A549 (cell line): ENCODE results near the gene NFU1. TPM values are rescaled to one million over a fixed set of nuclear protein-coding genes. Genes with fewer than 3 reads are reported as not detected.

Source experiments
- ATAC-seq, 2 experiments: fragments of 200-7000 bp in 1 of 2; fragments of >200 bp in 1 of 2; cut with Nextera tagmentation in 1 of 2; cut with Tn5 transposase in 1 of 2; 3 replicates each; pipeline versions ENCODE4 v1.8.0 to v1.9.1; 2018 to 2020; ENCODE audit warnings: mild to moderate bottlenecking in 1 of 2, moderate library complexity in 1 of 2
- CTCF ChIA-PET: fragments of 300-600 bp; sonication (Branson Sonifier 250); formaldehyde crosslinking; extraction: SDS; loops from one replicate; lab custom pipeline; 2021; ENCODE audit warnings: antibody characterized with exemption, inconsistent platforms; lab: Yijun Ruan, JAX
- POLR2A ChIA-PET: fragments of 350-600 bp; formaldehyde crosslinking; extraction: SDS; loops from one replicate; lab custom pipeline; 2021; ENCODE audit warnings: antibody characterized with exemption, inconsistent platforms; lab: Yijun Ruan, JAX
- DNase-seq, 2 experiments: peaks; one replicate each; pipeline versions ENCODE4 v3.0.0 to v3.0.0-alpha.2; 2011 to 2016; ENCODE audit warnings: low read depth in 1 of 2, low spot score in 1 of 2
- FAIRE-seq: peaks from 2 replicates; lab custom pipeline; 2011; peaks lifted over from hg19 to GRCh38; lab: Jason Lieb, UNC
- H3K27ac ChIP-seq, 2 experiments: fragments of >200 bp; sonication (Bioruptor Twin); formaldehyde crosslinking; 3 replicates each; pipeline ENCODE4 v1.5.1; 2016 to 2017
- H3K4me1 ChIP-seq: fragments of >200 bp; sonication (Bioruptor Twin); formaldehyde crosslinking; 3 replicates; pipeline ENCODE4 v1.6.1; 2016
- H3K4me2 ChIP-seq: fragments of >200 bp; sonication (Bioruptor Twin); formaldehyde crosslinking; 3 replicates; pipeline ENCODE4 v1.6.1; 2016
- H3K4me3 ChIP-seq: fragments of >200 bp; sonication (Bioruptor Twin); formaldehyde crosslinking; 3 replicates; pipeline ENCODE4 v1.5.1; 2016
- H3K9me3 ChIP-seq: fragments of >200 bp; sonication (Bioruptor Twin); formaldehyde crosslinking; 3 replicates; pipeline ENCODE4 v1.6.1; 2016
- CBX2 ChIP-seq: fragments of 200-600 bp; sonication (generic); IDR thresholded peaks from 2 replicates; pipeline ENCODE4 v1.6.1; 2016; ENCODE audit warnings: low read depth, mild to moderate bottlenecking, borderline replicate concordance
- CBX8 ChIP-seq: fragments of 200-600 bp; sonication (generic); IDR thresholded peaks from 2 replicates; pipeline ENCODE4 v1.6.1; 2016
- CEBPB ChIP-seq, 2 experiments: fragments of >200 bp in 1 of 2; sonication (Bioruptor Twin) in 1 of 2; formaldehyde crosslinking in 1 of 2; IDR thresholded peaks; 2 replicates each; pipeline ENCODE4 v1.6.1; 2012 to 2016
- CHD4 ChIP-seq: fragments of 200-600 bp; sonication (generic); IDR thresholded peaks from 2 replicates; pipeline ENCODE4 v1.6.1; 2016; ENCODE audit warnings: antibody characterized with exemption, mild to moderate bottlenecking, borderline replicate concordance
- ESRRA ChIP-seq: fragments of 150-350 bp; IDR thresholded peaks from 2 replicates; pipeline ENCODE4 v1.6.1; 2014; ENCODE audit warnings: mild to moderate bottlenecking, low read length, borderline replicate concordance
- FOSB ChIP-seq: fragments of 250-450 bp; sonication (Bioruptor Pico); IDR thresholded peaks from 2 replicates; pipeline ENCODE4 v1.5.0; 2020; ENCODE audit warnings: mild to moderate bottlenecking, moderate library complexity
- FOSL2 ChIP-seq, 2 experiments: fragments of 450-650 bp in 1 of 2; fragments of >200 bp in 1 of 2; sonication (Bioruptor Twin) in 1 of 2; formaldehyde crosslinking; IDR thresholded peaks; 2 replicates each; pipeline versions ENCODE4 v1.5.0 to v1.6.1; 2016 to 2020; ENCODE audit warnings: mild to moderate bottlenecking in 1 of 2, moderate library complexity in 1 of 2
- GATA3 ChIP-seq: IDR thresholded peaks from 2 replicates; pipeline ENCODE4 v1.6.1; 2012; ENCODE audit warnings: borderline replicate concordance
- HDAC2 ChIP-seq: fragments of 200-600 bp; sonication (generic); IDR thresholded peaks from 2 replicates; pipeline ENCODE4 v1.6.1; 2016
- HEYL ChIP-seq: fragments of 250-450 bp; sonication (Bioruptor Pico); IDR thresholded peaks from 2 replicates; pipeline ENCODE4 v1.8.0; 2021; ENCODE audit warnings: mild to moderate bottlenecking, moderate library complexity
- HOXA7 ChIP-seq: fragments of 250-450 bp; sonication (Bioruptor Pico); IDR thresholded peaks from 2 replicates; pipeline ENCODE4 v1.5.0; 2020; ENCODE audit warnings: mild to moderate bottlenecking, moderate library complexity
- HOXB5 ChIP-seq: fragments of 250-450 bp; sonication (Bioruptor Pico); IDR thresholded peaks from 2 replicates; pipeline ENCODE4 v1.5.0; 2020; ENCODE audit warnings: mild to moderate bottlenecking, moderate library complexity
- NPAS2 ChIP-seq: fragments of 250-450 bp; sonication (Bioruptor Pico); IDR thresholded peaks from 2 replicates; pipeline ENCODE4 v1.8.0; 2022; ENCODE audit warnings: mild to moderate bottlenecking, moderate library complexity, borderline replicate concordance
- NR3C1 ChIP-seq: fragments of >200 bp; sonication (Bioruptor Twin); formaldehyde crosslinking; IDR thresholded peaks from 3 replicates; pipeline ENCODE4 v1.6.1; 2017
- PHF8 ChIP-seq: fragments of 200-600 bp; sonication (generic); IDR thresholded peaks from 2 replicates; pipeline ENCODE4 v1.6.1; 2016; ENCODE audit warnings: low read depth, mild to moderate bottlenecking, antibody characterized with exemption, moderate library complexity, borderline replicate concordance
- POLR2AphosphoS2 ChIP-seq: conservative IDR thresholded peaks from 2 replicates; pipeline ENCODE4 v1.6.1; 2012; ENCODE audit warnings: low read length, improper control_type of control experiment, inconsistent platforms
- SMC3 ChIP-seq: fragments of >200 bp; sonication (Bioruptor Twin); formaldehyde crosslinking; IDR thresholded peaks from 3 replicates; pipeline ENCODE4 v1.6.1; 2018; ENCODE audit warnings: inconsistent platforms
- ZC3H11A ChIP-seq: fragments of 450-650 bp; IDR thresholded peaks from 2 replicates; pipeline ENCODE4 v1.6.1; 2014; ENCODE audit warnings: antibody characterized with exemption, mild to moderate bottlenecking
- WGBS: methylation state at CpG from one replicate; pipeline ENCODE4 v1.1.6; 2017; ENCODE audit errors: missing lambda C conversion rate; 5-methylcytosine and 5-hydroxymethylcytosine counted together
- polyA plus RNA-seq, 4 experiments: library from polyadenylated mRNA; depleted of rRNA in 3 of 4; stranded (reverse); fragments of >200 nt; fragmentation: RNase III in 1 of 4; extraction: RNeasy Plus Mini Kit Qiagen cat#74134 plus additional on column Dnase treatment in 1 of 4; gene quantifications; 2 replicates in 3 of 4; 3 replicates in 1 of 4; pipeline ENCODE4 v1.2.3, GENCODE V29; 2011 to 2017
- TF ChIP-seq, protein P1 (sequence below): fragments of 250-450 bp; sonication (Bioruptor Pico); IDR thresholded peaks from 2 replicates; pipeline ENCODE4 v1.5.0; 2020; ENCODE audit warnings: low read depth, mild to moderate bottlenecking, moderate library complexity
- TF ChIP-seq, protein P2 (sequence below): IDR thresholded peaks from 2 replicates; pipeline ENCODE4 v1.6.1; 2012
- TF ChIP-seq, protein P3 (sequence below): fragments of 150-350 bp; IDR thresholded peaks from 2 replicates; pipeline ENCODE4 v1.6.1; 2014; ENCODE audit warnings: low read depth, mild to moderate bottlenecking, low read length
- TF ChIP-seq, protein P4 (sequence below): fragments of 450-650 bp; IDR thresholded peaks from 2 replicates; pipeline ENCODE4 v1.6.1; 2014; ENCODE audit warnings: antibody characterized with exemption
- TF ChIP-seq, protein P5 (sequence below): fragments of >200 bp; sonication (Bioruptor Twin); formaldehyde crosslinking; IDR thresholded peaks from 2 replicates; pipeline ENCODE4 v1.6.1; 2016
- TF ChIP-seq, protein P6 (sequence below): IDR thresholded peaks from 2 replicates; pipeline ENCODE4 v1.6.1; 2012; ENCODE audit warnings: low read depth, borderline replicate concordance
- TF ChIP-seq, protein P7 (sequence below): fragments of >200 bp; sonication (Bioruptor Twin); formaldehyde crosslinking; IDR thresholded peaks from 3 replicates; pipeline ENCODE4 v1.5.1; 2016
- TF ChIP-seq, protein P8 (sequence below): fragments of >200 bp; sonication (Bioruptor Twin); formaldehyde crosslinking; IDR thresholded peaks from 3 replicates; pipeline ENCODE4 v1.6.1; 2016
- TF ChIP-seq, protein P9 (sequence below): fragments of 250-450 bp; sonication (Bioruptor Pico); IDR thresholded peaks from 2 replicates; pipeline ENCODE4 v1.5.0; 2021; ENCODE audit warnings: mild to moderate bottlenecking, moderate library complexity, borderline replicate concordance

The NFU1 gene
- polyA plus RNA-seq, 2 of the 4 experiments (the other 2 are of a cell fraction), result 61.4 to 99.2 TPM

DNA sequence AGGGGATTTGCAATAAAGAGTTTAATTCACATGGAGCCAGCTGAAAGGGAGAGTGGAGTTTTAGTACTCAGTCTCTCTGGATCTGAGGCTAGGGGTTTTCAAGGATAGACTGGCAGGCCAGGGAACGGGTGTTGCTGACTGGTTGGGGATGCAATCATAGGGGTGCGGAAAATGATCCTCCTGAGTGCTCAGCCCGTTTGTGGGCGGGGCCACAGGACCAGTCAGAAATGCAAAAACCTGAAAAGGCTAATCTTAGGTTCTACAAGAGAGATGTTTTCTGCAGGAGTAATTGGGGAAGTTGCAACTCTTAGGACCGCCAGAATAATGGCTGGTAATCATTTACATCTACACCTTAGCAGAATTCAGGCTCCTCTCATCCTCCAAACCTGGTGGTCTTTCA, 2.5 kb downstream of the NFU1 start:
- 90% methylated on average over 5 of the region's 5 CpGs for WGBS
- H3K4me1 ChIP-seq, result peaks cover 17% of the 10 kb centered on the region
- CTCF ChIA-PET, result interaction anchor here (0.5 kb wide), 1 partner anchor 21 kb away, joined by 3 read pairs; no protein-coding TSS in a partner anchor
- FAIRE-seq, result no peak
- TF ChIP-seq, protein P1, sequence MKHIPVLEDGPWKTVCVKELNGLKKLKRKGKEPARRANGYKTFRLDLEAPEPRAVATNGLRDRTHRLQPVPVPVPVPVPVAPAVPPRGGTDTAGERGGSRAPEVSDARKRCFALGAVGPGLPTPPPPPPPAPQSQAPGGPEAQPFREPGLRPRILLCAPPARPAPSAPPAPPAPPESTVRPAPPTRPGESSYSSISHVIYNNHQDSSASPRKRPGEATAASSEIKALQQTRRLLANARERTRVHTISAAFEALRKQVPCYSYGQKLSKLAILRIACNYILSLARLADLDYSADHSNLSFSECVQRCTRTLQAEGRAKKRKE (CRISPR knock-in tag), result no peak
- TF ChIP-seq FOSB (CRISPR knock-in tag), result no peak
- no peak for TF ChIP-seq NR3C1
- TF ChIP-seq NPAS2, result no peak
- TF ChIP-seq, protein P2, sequence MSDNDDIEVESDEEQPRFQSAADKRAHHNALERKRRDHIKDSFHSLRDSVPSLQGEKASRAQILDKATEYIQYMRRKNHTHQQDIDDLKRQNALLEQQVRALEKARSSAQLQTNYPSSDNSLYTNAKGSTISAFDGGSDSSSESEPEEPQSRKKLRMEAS, result no peak
- no peak for TF ChIP-seq HDAC2
- no peak for TF ChIP-seq ZC3H11A
- TF ChIP-seq GATA3, result no peak
- TF ChIP-seq CHD4, result no peak
- TF ChIP-seq CBX8, result no peak
- TF ChIP-seq, protein P3, sequence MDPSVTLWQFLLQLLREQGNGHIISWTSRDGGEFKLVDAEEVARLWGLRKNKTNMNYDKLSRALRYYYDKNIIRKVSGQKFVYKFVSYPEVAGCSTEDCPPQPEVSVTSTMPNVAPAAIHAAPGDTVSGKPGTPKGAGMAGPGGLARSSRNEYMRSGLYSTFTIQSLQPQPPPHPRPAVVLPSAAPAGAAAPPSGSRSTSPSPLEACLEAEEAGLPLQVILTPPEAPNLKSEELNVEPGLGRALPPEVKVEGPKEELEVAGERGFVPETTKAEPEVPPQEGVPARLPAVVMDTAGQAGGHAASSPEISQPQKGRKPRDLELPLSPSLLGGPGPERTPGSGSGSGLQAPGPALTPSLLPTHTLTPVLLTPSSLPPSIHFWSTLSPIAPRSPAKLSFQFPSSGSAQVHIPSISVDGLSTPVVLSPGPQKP, result no peak
- TF ChIP-seq, protein P4, sequence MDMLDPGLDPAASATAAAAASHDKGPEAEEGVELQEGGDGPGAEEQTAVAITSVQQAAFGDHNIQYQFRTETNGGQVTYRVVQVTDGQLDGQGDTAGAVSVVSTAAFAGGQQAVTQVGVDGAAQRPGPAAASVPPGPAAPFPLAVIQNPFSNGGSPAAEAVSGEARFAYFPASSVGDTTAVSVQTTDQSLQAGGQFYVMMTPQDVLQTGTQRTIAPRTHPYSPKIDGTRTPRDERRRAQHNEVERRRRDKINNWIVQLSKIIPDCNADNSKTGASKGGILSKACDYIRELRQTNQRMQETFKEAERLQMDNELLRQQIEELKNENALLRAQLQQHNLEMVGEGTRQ, result no peak
- TF ChIP-seq, protein P5, sequence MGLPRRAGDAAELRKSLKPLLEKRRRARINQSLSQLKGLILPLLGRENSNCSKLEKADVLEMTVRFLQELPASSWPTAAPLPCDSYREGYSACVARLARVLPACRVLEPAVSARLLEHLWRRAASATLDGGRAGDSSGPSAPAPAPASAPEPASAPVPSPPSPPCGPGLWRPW, result no peak
- no peak for TF ChIP-seq SMC3
- no peak for TF ChIP-seq CEBPB (IDR thresholded peaks at IDR 0.05)
- TF ChIP-seq, protein P6, sequence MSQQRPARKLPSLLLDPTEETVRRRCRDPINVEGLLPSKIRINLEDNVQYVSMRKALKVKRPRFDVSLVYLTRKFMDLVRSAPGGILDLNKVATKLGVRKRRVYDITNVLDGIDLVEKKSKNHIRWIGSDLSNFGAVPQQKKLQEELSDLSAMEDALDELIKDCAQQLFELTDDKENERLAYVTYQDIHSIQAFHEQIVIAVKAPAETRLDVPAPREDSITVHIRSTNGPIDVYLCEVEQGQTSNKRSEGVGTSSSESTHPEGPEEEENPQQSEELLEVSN, result no peak
- TF ChIP-seq, protein P7, sequence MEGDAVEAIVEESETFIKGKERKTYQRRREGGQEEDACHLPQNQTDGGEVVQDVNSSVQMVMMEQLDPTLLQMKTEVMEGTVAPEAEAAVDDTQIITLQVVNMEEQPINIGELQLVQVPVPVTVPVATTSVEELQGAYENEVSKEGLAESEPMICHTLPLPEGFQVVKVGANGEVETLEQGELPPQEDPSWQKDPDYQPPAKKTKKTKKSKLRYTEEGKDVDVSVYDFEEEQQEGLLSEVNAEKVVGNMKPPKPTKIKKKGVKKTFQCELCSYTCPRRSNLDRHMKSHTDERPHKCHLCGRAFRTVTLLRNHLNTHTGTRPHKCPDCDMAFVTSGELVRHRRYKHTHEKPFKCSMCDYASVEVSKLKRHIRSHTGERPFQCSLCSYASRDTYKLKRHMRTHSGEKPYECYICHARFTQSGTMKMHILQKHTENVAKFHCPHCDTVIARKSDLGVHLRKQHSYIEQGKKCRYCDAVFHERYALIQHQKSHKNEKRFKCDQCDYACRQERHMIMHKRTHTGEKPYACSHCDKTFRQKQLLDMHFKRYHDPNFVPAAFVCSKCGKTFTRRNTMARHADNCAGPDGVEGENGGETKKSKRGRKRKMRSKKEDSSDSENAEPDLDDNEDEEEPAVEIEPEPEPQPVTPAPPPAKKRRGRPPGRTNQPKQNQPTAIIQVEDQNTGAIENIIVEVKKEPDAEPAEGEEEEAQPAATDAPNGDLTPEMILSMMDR, result no peak
- TF ChIP-seq HOXA7 (CRISPR knock-in tag), result no peak
- TF ChIP-seq, protein P8, sequence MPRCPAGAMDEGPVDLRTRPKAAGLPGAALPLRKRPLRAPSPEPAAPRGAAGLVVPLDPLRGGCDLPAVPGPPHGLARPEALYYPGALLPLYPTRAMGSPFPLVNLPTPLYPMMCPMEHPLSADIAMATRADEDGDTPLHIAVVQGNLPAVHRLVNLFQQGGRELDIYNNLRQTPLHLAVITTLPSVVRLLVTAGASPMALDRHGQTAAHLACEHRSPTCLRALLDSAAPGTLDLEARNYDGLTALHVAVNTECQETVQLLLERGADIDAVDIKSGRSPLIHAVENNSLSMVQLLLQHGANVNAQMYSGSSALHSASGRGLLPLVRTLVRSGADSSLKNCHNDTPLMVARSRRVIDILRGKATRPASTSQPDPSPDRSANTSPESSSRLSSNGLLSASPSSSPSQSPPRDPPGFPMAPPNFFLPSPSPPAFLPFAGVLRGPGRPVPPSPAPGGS, result no peak
- no peak for TF ChIP-seq HEYL (CRISPR knock-in tag)
- H3K9me3 ChIP-seq, result no peaks in the 10 kb centered on the region
- no peak overlapping the region for H3K27ac ChIP-seq
- DNase-seq, result no peak
- ATAC-seq, result no peak
- no peak overlapping the region for H3K4me2 ChIP-seq
- POLR2A ChIA-PET, result no interaction called here
- no peak overlapping the region for H3K4me3 ChIP-seq

DNA sequence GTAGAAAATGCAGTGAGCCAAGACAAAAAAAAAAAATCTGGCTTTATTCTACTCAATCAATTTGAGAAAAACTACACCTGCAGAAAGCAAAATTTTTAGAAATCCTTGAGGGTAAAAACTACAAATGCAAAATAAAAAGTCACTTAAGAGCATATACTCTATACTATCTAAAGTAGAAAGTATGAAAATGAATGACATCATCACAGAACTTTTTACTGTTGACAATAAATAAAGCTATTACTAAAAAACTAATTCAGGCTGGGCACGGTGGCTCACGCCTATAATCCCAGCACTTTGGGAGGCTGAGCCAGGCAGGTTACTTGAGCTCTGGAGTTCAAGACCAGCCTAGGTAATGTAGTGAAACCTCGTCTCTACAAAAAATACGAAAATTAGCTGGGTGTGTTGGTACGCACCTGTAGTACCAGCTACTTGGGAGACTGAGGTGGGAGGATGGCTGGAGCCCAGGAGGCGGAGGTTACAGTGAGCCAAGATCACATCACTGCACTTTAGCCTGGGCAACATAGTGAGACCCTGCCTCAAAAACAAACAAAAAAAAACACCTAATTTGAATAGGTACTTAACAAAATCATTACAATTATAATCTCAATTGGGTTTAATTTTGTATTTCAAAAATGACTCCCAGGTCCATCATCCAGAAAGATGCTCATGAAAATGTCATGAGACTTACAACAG, 7.6 kb downstream of the NFU1 start:
- Histone ChIP-seq H3K27ac (no peak overlapping the region), H3K4me1 (peaks cover 8% of the 10 kb centered on the region; the same call in 2 of the 3 replicates), H3K4me3 (no peak overlapping the region), H3K9me3 (no peaks in the 10 kb centered on the region), H3K4me2 (no peak overlapping the region)
- CTCF ChIA-PET, result interaction anchor here (0.6 to 2.9 kb wide), 3 partner anchors 8 to 71 kb away, joined by 3 to 6 read pairs (median 4); no protein-coding TSS in a partner anchor
- ATAC-seq (no peak), FAIRE-seq (no peak), DNase-seq (no peak)
- POLR2A ChIA-PET, result no interaction called here
- WGBS, result 90% methylated on average over 6 of the region's 6 CpGs
- TF ChIP-seq, protein P9, sequence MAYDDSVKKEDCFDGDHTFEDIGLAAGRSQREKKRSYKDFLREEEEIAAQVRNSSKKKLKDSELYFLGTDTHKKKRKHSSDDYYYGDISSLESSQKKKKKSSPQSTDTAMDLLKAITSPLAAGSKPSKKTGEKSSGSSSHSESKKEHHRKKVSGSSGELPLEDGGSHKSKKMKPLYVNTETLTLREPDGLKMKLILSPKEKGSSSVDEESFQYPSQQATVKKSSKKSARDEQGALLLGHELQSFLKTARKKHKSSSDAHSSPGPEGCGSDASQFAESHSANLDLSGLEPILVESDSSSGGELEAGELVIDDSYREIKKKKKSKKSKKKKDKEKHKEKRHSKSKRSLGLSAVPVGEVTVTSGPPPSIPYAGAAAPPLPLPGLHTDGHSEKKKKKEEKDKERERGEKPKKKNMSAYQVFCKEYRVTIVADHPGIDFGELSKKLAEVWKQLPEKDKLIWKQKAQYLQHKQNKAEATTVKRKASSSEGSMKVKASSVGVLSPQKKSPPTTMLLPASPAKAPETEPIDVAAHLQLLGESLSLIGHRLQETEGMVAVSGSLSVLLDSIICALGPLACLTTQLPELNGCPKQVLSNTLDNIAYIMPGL, result no peak
- TF ChIP-seq POLR2AphosphoS2 (no peak), FOSL2 (IDR thresholded peaks at IDR 0.05) (no peak), FOSL2 (CRISPR knock-in tag; IDR thresholded peaks at IDR 0.05) (no peak), HOXB5 (no peak), CHD4 (no peak), CBX2 (no peak), ESRRA (no peak), PHF8 (no peak)
- TF ChIP-seq, protein P1 (CRISPR knock-in tag), result no peak
